PFSK-1 (cell line): ENCODE results near the gene UGT1A1.

Experiments used
- POLR2AphosphoS5 ChIP-seq: IDR thresholded peaks from 2 replicates; pipeline ENCODE4 v1.6.1; 2012; ENCODE audit warnings: low read depth, mild to moderate bottlenecking, control low read depth, low read length, moderate library complexity
- TAF1 ChIP-seq: IDR thresholded peaks from 2 replicates; pipeline ENCODE4 v1.6.1; 2012; ENCODE audit warnings: low read length, control low read depth, borderline replicate concordance; ENCODE audit not compliant: insufficient read depth

DNA sequence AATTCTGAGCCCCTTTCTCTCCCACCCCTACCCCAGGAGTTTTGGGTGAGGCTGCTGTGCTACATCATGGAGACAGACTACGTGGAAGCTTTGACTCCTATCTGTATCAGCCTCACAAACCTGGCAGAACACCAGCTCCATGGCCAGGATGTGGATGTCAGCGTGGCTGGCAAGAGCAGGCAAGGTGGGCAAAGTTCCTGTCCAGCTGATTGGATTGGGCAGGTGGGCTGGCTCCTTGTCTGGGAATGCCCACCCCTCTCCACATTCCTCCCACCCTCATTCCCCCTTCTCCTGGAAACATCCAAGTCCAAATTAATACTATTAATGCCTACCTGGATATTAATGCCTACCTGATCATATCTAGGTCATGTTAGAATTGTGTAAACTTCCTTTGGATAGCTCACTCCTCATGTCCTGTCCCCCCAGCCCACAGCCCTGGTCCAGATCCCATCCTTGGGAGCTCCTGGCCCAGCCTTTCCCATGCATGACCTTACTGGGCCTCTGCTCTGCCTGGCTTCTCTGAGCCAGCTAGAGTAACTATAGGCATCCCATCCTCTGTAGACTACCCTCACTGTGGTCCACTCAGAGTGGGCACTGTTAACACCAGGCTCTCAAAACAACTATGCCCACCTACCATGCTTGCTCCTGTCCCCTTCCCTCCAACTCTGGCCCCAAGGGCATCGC lies 42.2 kb downstream of the UGT1A1 start:
- TF ChIP-seq POLR2AphosphoS5, result no peak
- TF ChIP-seq TAF1, result no peak
